GM23338 (cell line): ENCODE results near the gene CCDC24. TPM values are rescaled to one million over a fixed set of nuclear protein-coding genes. Genes with fewer than 3 reads are reported as not detected.
A peak's percentile ranks its signal among the peaks of the same experiment; 100 is the strongest.

Experiments
- ATAC-seq: fragments of 200-7000 bp; cut with Tn5 transposase; 3 replicates; pipeline ENCODE4 v1.9.1; 2020
- DNase-seq: peaks from one replicate; pipeline ENCODE4 v3.0.0-alpha.2; 2015; ENCODE audit warnings: low spot score
- H2AFZ ChIP-seq: fragments of 200-600 bp; sonication (generic); 2 replicates; pipeline ENCODE4 v1.8.0; 2016; ENCODE audit warnings: antibody characterized with exemption, mild to moderate bottlenecking, moderate library complexity
- H3F3A ChIP-seq: fragments of 200-600 bp; sonication (generic); replicated peaks from 2 replicates; pipeline ENCODE4 v1.8.0; 2017; ENCODE audit warnings: antibody characterized with exemption, mixed run types, low read depth
- H3K27ac ChIP-seq: fragments of 200-600 bp; sonication (generic); 2 replicates; pipeline ENCODE4 v1.6.1; 2016; ENCODE audit warnings: low read depth
- H3K27me3 ChIP-seq: fragments of 200-600 bp; sonication (generic); 2 replicates; pipeline ENCODE4 v1.8.0; 2016; ENCODE audit warnings: mild to moderate bottlenecking, mixed run types, moderate library complexity; ENCODE audit not compliant: insufficient read depth
- H3K36me3 ChIP-seq: fragments of 200-600 bp; sonication (generic); 2 replicates; pipeline ENCODE4 v1.8.0; 2016; ENCODE audit warnings: mild to moderate bottlenecking; ENCODE audit not compliant: insufficient read depth
- H3K4me1 ChIP-seq: fragments of 200-600 bp; sonication (generic); 2 replicates; pipeline ENCODE4 v1.8.0; 2016; ENCODE audit warnings: mild to moderate bottlenecking, moderate library complexity; ENCODE audit not compliant: insufficient read depth
- H3K4me2 ChIP-seq: fragments of 200-600 bp; sonication (generic); 2 replicates; pipeline ENCODE4 v1.7.1; 2017; ENCODE audit warnings: mixed run types
- H3K4me3 ChIP-seq: fragments of 200-600 bp; sonication (generic); 2 replicates; pipeline ENCODE4 v1.6.1; 2016; ENCODE audit warnings: mixed run types
- H3K79me2 ChIP-seq: fragments of 200-600 bp; sonication (generic); replicated peaks from 2 replicates; pipeline ENCODE4 v1.8.0; 2017; ENCODE audit warnings: mild to moderate bottlenecking; ENCODE audit not compliant: insufficient read depth
- H3K9me2 ChIP-seq: fragments of 200-600 bp; sonication (generic); 2 replicates; pipeline ENCODE4 v1.8.0; 2017; ENCODE audit not compliant: insufficient read depth
- H4K20me1 ChIP-seq: fragments of 200-600 bp; sonication (generic); replicated peaks from 2 replicates; pipeline ENCODE4 v1.8.0; 2017; ENCODE audit warnings: mild to moderate bottlenecking; ENCODE audit not compliant: insufficient read depth
- H3K27ac Mint-ChIP-seq: 2 replicates; pipeline ENCODE4 v1.8.0; 2020; ENCODE audit warnings: inconsistent platforms, mild to moderate bottlenecking, moderate library complexity, mixed read lengths
- H3K27me3 Mint-ChIP-seq: 3 replicates; pipeline ENCODE4 v1.8.0; 2022; ENCODE audit warnings: low read depth, mild to moderate bottlenecking, moderate library complexity, mixed read lengths, inconsistent platforms; ENCODE audit not compliant: insufficient read depth, poor library complexity
- H3K36me3 Mint-ChIP-seq: 3 replicates; pipeline ENCODE4 v1.8.0; 2021; ENCODE audit warnings: low read depth, mild to moderate bottlenecking, inconsistent platforms, moderate library complexity, mixed read lengths
- H3K4me1 Mint-ChIP-seq: 3 replicates; pipeline ENCODE4 v1.8.0; 2020; ENCODE audit warnings: mild to moderate bottlenecking, inconsistent platforms, mixed read lengths
- H3K4me3 Mint-ChIP-seq: 3 replicates; pipeline ENCODE4 v1.8.0; 2021; ENCODE audit warnings: moderate library complexity, mild to moderate bottlenecking, inconsistent platforms, mixed read lengths
- H3K9me3 Mint-ChIP-seq: 3 replicates; pipeline ENCODE4 v1.8.0; 2020; ENCODE audit warnings: moderate library complexity, mild to moderate bottlenecking, inconsistent platforms, mixed read lengths
- CREB1 ChIP-seq: fragments of 250-450 bp; sonication (Bioruptor Pico); IDR thresholded peaks from 2 replicates; pipeline ENCODE4 v1.5.0; 2020; ENCODE audit warnings: low read depth, mild to moderate bottlenecking, moderate library complexity
- EZH2 ChIP-seq: fragments of 200-600 bp; sonication (generic); IDR thresholded peaks from one replicate; pipeline ENCODE4 v1.8.0; 2017; ENCODE audit warnings: antibody characterized with exemption, mild to moderate bottlenecking, low read depth; ENCODE audit not compliant: unreplicated experiment
- EZH2phosphoT487 ChIP-seq: fragments of 200-600 bp; sonication (generic); IDR thresholded peaks from one replicate; pipeline ENCODE4 v1.8.1; 2018; ENCODE audit warnings: antibody characterized with exemption; ENCODE audit not compliant: unreplicated experiment
- NANOG ChIP-seq: IDR thresholded peaks from 2 replicates; pipeline ENCODE4 v1.6.1; 2016; ENCODE audit warnings: antibody characterized with exemption, borderline replicate concordance
- POLR2AphosphoS5 ChIP-seq: IDR thresholded peaks from 2 replicates; pipeline ENCODE4 v1.6.1; 2016; ENCODE audit warnings: antibody characterized with exemption, low read depth
- REST ChIP-seq: IDR thresholded peaks from one replicate; pipeline ENCODE4 v1.6.1; 2018; ENCODE audit warnings: antibody characterized with exemption; ENCODE audit not compliant: unreplicated experiment
- STAT1 ChIP-seq: IDR thresholded peaks from one replicate; pipeline ENCODE4 v1.6.1; 2016; ENCODE audit warnings: antibody characterized with exemption; ENCODE audit not compliant: unreplicated experiment
- ZNF331 ChIP-seq: fragments of 250-450 bp; sonication (Bioruptor Pico); IDR thresholded peaks from 2 replicates; pipeline ENCODE4 v1.5.0; 2020; ENCODE audit warnings: low read depth, mild to moderate bottlenecking, moderate library complexity
- polyA plus RNA-seq: library from polyadenylated mRNA; unstranded; fragments of >200 nt; fragmentation: Nextera tagmentation; extraction: Ambion mirVana; gene quantifications from 2 replicates; pipeline ENCODE4 v1.2.1, GENCODE V29; 2016
- total RNA-seq: library from RNA; depleted of rRNA; stranded (reverse); fragments of >200 nt; shearing (Covaris generic); gene quantifications from 2 replicates; pipeline ENCODE4 v1.2.3, GENCODE V29; 2014
- TF ChIP-seq, protein P1 (sequence below), 2 experiments: fragments of 200-600 bp in 1 of 2; sonication (generic) in 1 of 2; conservative IDR thresholded peaks; 2 replicates each; pipeline versions ENCODE4 v1.5.1 to v1.6.1; 2016 to 2017; ENCODE audit warnings: antibody characterized with exemption in 2 of 2, low read depth in 2 of 2, mild to moderate bottlenecking in 2 of 2, moderate library complexity in 1 of 2
- TF ChIP-seq, protein P2 (sequence below): IDR thresholded peaks from 2 replicates; pipeline ENCODE4 v1.6.1; 2016; ENCODE audit warnings: antibody characterized with exemption
- TF ChIP-seq, protein P3 (sequence below): fragments of 250-450 bp; sonication (Bioruptor Pico); IDR thresholded peaks from 2 replicates; pipeline ENCODE4 v1.5.0; 2020; ENCODE audit warnings: mild to moderate bottlenecking, moderate library complexity

Gene CCDC24
- total and polyA plus RNA-seq, 2 experiments from 2014 or later, result 8.3 to 17.2 TPM

- Histone ChIP-seq H3K27me3 (no peaks in the 10 kb centered on the region), H2AFZ (no peak overlapping the region), H3K9me2 (no peaks in the 10 kb centered on the region), H3K36me3 (no peaks in the 10 kb centered on the region), H3K4me1 (peaks cover 22% of the 10 kb centered on the region), H3K27ac (no peak overlapping the region), H3F3A (peaks cover 7% of the 10 kb centered on the region; the same call in 1 of the 2 replicates), H3K79me2 (peaks cover 16% of the 10 kb centered on the region), H3K4me3 (peak overlapping the region; percentile 100; the same call in 1 of the 2 replicates), H4K20me1 (peaks cover 9% of the 10 kb centered on the region), H3K4me2 (peak overlapping the region; percentile 98)
- no peak overlapping the region for H3K27ac Mint-ChIP-seq
- DNase-seq (no peak), ATAC-seq (no peak)
- TF ChIP-seq EZH2, result no peak
- TF ChIP-seq CREB1 (CRISPR knock-in tag), result no peak
- no peak for TF ChIP-seq REST
- TF ChIP-seq, protein P1, sequence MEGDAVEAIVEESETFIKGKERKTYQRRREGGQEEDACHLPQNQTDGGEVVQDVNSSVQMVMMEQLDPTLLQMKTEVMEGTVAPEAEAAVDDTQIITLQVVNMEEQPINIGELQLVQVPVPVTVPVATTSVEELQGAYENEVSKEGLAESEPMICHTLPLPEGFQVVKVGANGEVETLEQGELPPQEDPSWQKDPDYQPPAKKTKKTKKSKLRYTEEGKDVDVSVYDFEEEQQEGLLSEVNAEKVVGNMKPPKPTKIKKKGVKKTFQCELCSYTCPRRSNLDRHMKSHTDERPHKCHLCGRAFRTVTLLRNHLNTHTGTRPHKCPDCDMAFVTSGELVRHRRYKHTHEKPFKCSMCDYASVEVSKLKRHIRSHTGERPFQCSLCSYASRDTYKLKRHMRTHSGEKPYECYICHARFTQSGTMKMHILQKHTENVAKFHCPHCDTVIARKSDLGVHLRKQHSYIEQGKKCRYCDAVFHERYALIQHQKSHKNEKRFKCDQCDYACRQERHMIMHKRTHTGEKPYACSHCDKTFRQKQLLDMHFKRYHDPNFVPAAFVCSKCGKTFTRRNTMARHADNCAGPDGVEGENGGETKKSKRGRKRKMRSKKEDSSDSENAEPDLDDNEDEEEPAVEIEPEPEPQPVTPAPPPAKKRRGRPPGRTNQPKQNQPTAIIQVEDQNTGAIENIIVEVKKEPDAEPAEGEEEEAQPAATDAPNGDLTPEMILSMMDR (conservative IDR thresholded peaks at IDR 0.05; ENCODE audit: low read depth in 2 of 2), result no peak
- TF ChIP-seq, protein P2, sequence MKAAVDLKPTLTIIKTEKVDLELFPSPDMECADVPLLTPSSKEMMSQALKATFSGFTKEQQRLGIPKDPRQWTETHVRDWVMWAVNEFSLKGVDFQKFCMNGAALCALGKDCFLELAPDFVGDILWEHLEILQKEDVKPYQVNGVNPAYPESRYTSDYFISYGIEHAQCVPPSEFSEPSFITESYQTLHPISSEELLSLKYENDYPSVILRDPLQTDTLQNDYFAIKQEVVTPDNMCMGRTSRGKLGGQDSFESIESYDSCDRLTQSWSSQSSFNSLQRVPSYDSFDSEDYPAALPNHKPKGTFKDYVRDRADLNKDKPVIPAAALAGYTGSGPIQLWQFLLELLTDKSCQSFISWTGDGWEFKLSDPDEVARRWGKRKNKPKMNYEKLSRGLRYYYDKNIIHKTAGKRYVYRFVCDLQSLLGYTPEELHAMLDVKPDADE, result no peak
- no peak for TF ChIP-seq POLR2AphosphoS5
- no peak for TF ChIP-seq ZNF331 (CRISPR knock-in tag)
- TF ChIP-seq, protein P3, sequence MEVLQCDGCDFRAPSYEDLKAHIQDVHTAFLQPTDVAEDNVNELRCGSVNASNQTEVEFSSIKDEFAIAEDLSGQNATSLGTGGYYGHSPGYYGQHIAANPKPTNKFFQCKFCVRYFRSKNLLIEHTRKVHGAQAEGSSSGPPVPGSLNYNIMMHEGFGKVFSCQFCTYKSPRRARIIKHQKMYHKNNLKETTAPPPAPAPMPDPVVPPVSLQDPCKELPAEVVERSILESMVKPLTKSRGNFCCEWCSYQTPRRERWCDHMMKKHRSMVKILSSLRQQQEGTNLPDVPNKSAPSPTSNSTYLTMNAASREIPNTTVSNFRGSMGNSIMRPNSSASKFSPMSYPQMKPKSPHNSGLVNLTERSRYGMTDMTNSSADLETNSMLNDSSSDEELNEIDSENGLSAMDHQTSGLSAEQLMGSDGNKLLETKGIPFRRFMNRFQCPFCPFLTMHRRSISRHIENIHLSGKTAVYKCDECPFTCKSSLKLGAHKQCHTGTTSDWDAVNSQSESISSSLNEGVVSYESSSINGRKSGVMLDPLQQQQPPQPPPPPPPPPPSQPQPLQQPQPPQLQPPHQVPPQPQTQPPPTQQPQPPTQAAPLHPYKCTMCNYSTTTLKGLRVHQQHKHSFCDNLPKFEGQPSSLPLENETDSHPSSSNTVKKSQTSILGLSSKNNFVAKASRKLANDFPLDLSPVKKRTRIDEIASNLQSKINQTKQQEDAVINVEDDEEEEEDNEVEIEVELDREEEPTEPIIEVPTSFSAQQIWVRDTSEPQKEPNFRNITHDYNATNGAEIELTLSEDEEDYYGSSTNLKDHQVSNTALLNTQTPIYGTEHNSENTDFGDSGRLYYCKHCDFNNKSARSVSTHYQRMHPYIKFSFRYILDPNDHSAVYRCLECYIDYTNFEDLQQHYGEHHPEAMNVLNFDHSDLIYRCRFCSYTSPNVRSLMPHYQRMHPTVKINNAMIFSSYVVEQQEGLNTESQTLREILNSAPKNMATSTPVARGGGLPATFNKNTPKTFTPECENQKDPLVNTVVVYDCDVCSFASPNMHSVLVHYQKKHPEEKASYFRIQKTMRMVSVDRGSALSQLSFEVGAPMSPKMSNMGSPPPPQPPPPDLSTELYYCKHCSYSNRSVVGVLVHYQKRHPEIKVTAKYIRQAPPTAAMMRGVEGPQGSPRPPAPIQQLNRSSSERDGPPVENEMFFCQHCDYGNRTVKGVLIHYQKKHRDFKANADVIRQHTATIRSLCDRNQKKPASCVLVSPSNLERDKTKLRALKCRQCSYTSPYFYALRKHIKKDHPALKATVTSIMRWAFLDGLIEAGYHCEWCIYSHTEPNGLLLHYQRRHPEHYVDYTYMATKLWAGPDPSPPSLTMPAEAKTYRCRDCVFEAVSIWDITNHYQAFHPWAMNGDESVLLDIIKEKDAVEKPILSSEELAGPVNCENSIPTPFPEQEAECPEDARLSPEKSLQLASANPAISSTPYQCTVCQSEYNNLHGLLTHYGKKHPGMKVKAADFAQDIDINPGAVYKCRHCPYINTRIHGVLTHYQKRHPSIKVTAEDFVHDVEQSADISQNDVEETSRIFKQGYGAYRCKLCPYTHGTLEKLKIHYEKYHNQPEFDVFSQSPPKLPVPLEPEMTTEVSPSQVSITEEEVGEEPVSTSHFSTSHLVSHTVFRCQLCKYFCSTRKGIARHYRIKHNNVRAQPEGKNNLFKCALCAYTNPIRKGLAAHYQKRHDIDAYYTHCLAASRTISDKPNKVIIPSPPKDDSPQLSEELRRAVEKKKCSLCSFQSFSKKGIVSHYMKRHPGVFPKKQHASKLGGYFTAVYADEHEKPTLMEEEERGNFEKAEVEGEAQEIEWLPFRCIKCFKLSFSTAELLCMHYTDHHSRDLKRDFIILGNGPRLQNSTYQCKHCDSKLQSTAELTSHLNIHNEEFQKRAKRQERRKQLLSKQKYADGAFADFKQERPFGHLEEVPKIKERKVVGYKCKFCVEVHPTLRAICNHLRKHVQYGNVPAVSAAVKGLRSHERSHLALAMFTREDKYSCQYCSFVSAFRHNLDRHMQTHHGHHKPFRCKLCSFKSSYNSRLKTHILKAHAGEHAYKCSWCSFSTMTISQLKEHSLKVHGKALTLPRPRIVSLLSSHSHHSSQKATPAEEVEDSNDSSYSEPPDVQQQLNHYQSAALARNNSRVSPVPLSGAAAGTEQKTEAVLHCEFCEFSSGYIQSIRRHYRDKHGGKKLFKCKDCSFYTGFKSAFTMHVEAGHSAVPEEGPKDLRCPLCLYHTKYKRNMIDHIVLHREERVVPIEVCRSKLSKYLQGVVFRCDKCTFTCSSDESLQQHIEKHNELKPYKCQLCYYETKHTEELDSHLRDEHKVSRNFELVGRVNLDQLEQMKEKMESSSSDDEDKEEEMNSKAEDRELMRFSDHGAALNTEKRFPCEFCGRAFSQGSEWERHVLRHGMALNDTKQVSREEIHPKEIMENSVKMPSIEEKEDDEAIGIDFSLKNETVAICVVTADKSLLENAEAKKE (CRISPR knock-in tag), result no peak
- TF ChIP-seq STAT1, result no peak
- TF ChIP-seq NANOG, result no peak
- no peak for TF ChIP-seq EZH2phosphoT487
- peak overlapping the region; percentile 99 for H3K4me3 Mint-ChIP-seq
- peaks cover 20% of the 10 kb centered on the region for H3K4me1 Mint-ChIP-seq
- H3K27me3 Mint-ChIP-seq, result peaks cover 15% of the 10 kb centered on the region
- H3K36me3 Mint-ChIP-seq, result peaks cover 41% of the 10 kb centered on the region
- no peaks in the 10 kb centered on the region for H3K9me3 Mint-ChIP-seq
Measured at GRCh38 chr1:43970911-43971310, 20.5 kb upstream of the CCDC24 start.
